GM10248 (cell line): ENCODE results near the gene C5.

Experiments used
- CTCF ChIA-PET: fragments of 300-600 bp; sonication (Branson Sonifier 250); formaldehyde crosslinking; extraction: SDS; loops from one replicate; lab custom pipeline; 2021; ENCODE audit warnings: antibody characterized with exemption; lab: Yijun Ruan, JAX
- POLR2A ChIA-PET: fragments of 350-650 bp; sonication (Branson Sonifier 250); formaldehyde crosslinking; extraction: SDS; loops from one replicate; lab custom pipeline; 2020; ENCODE audit warnings: antibody characterized with exemption; lab: Yijun Ruan, JAX
- DNase-seq: peaks from one replicate; pipeline ENCODE4 v3.0.0; 2012; ENCODE audit errors: extremely low spot score
- CTCF ChIP-seq: IDR thresholded peaks from 2 replicates; pipeline ENCODE4 v1.5.1; 2012; ENCODE audit warnings: mild to moderate bottlenecking, low read depth; ENCODE audit errors: extremely low read depth, missing control alignments, control extremely low read depth

C5 gene

GRCh38 chr9:121021301-121021700 is 28.8 kb downstream of the C5 start:
- DNase-seq: no peak
- POLR2A ChIA-PET: no interaction called here
- no peak for TF ChIP-seq CTCF
- CTCF ChIA-PET: interaction anchor here (1.2 to 1.4 kb wide), 2 partner anchors 17 to 266 kb away, joined by 3 read pairs; no protein-coding TSS in a partner anchor

- DNase-seq: no peak
- TF ChIP-seq CTCF: no peak
- POLR2A ChIA-PET: no interaction called here
Measured at GRCh38 chr9:121019273-121019672, 30.8 kb downstream of the C5 start.

GRCh38 chr9:121013911-121014310 is 36.2 kb downstream of the C5 start:
- POLR2A ChIA-PET: no interaction called here
- TF ChIP-seq CTCF: no peak
- CTCF ChIA-PET: interaction anchor here (1.2 to 2.5 kb wide), 3 partner anchors 9 to 33 kb away, joined by 4 to 8 read pairs (median 6); no protein-coding TSS in a partner anchor
- DNase-seq: no peak

More at GRCh38 chr9:121019273-121019672, 30.8 kb downstream of the C5 start:
- CTCF ChIA-PET: no interaction called here

GRCh38 chr9:121009650-121010049 is 40.4 kb downstream of the C5 start:
- TF ChIP-seq CTCF: no peak
- POLR2A ChIA-PET: no interaction called here
- no peak for DNase-seq
- CTCF ChIA-PET: no interaction called here

- ChIA-PET POLR2A (no interaction called here), CTCF (interaction anchor here (1.0 to 2.0 kb wide), 6 partner anchors 9 to 61 kb away, joined by 3 to 7 read pairs (median 4); no protein-coding TSS in a partner anchor)
Measured at GRCh38 chr9:120999317-120999716, 50.8 kb downstream of the C5 start.

GRCh38 chr9:120998111-120998510 is 52.0 kb downstream of the C5 start:
- CTCF ChIA-PET: interaction anchor here (1.0 to 2.0 kb wide), 5 partner anchors 10 to 62 kb away, joined by 3 to 7 read pairs (median 4); no protein-coding TSS in a partner anchor
- POLR2A ChIA-PET: no interaction called here
- DNase-seq: no peak
- no peak for TF ChIP-seq CTCF

More at GRCh38 chr9:120999317-120999716, 50.8 kb downstream of the C5 start:
- TF ChIP-seq CTCF: no peak
- no peak for DNase-seq
